ENCODE data around the gene ZBED6.

The ZBED6 gene

DNA sequence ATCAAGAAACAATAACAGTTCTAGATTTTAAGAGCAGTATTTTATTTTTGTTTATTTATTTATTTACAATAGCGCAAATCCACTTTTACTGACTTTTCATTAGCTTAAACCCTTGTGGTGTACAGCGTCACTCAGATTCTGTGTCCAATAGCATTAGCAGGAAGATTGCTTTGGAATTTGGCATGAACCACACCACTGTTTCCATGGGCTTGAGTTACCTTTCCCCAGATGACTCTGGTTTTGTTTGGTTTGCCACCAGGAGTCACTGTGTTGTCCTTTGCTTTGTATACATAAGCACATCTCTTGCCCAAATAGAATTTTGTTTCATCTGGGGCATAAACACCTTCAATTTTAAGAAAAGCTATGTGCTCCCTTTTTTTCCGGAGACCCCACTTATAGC is 40.1 kb downstream of the ZBED6 start:
- Histone ChIP-seq H3K9me3 (replicated peaks in 1 of 2; ENCODE audit: control insufficient read depth in 2 of 2, insufficient read depth in 1 of 2, low read depth in 1 of 2, low read length in 2 of 2) (peaks cover 1 to 4% of the 10 kb centered on the region in 2 donors), H2BK12ac (ENCODE audit: low read length) (no peak overlapping the region), H3K9ac (ENCODE audit: low read depth, low read length, poor library complexity) (no peak overlapping the region), H2BK5ac (ENCODE audit: low read length) (no peak overlapping the region), H3K14ac (ENCODE audit: low read length) (no peak overlapping the region), H3K36me3 (replicated peaks in 1 of 2; ENCODE audit: control insufficient read depth in 2 of 2, insufficient read depth in 2 of 2, low read length in 2 of 2) (peaks cover 15 to 97% of the 10 kb centered on the region in 2 donors), H3K4ac (ENCODE audit: low read length) (no peak overlapping the region), H3K27me3 (ENCODE audit: control insufficient read depth in 3 of 3, insufficient read depth in 3 of 3, low read depth in 1 of 3, low read length in 3 of 3) (no peaks in the 10 kb centered on the region), H3K18ac (ENCODE audit: low read length) (no peak overlapping the region), H3K23ac (ENCODE audit: low read depth, low read length, poor library complexity) (no peak overlapping the region), H3K4me1 (ENCODE audit: control insufficient read depth in 2 of 2, insufficient read depth in 1 of 2, low read depth in 1 of 2, low read length in 2 of 2) (no peaks in the 10 kb centered on the region), H3K4me3 (ENCODE audit: low read length in 2 of 2) (no peak overlapping the region), H4K91ac (ENCODE audit: low read depth, low read length, poor library complexity) (no peak overlapping the region), H2BK15ac (ENCODE audit: low read length) (no peak overlapping the region), H2AK5ac (ENCODE audit: low read depth, low read length) (no peak overlapping the region), H2AFZ (ENCODE audit: low read length) (no peak overlapping the region), H3K27ac (replicated peaks; ENCODE audit: low read length) (no peak overlapping the region), H3K4me2 (ENCODE audit: insufficient read depth, low read length, poor library complexity, severe bottlenecking) (no peak overlapping the region), H3K79me1 (ENCODE audit: low read depth, low read length) (no peaks in the 10 kb centered on the region), H4K8ac (ENCODE audit: low read depth, low read length) (no peak overlapping the region), H2BK120ac (ENCODE audit: low read depth, low read length) (no peak overlapping the region)
- no peak for DNase-seq (ENCODE audit: low spot score)
- no CpG with 5 or more reads among the region's 3 CpGs for WGBS, 2 donors (ENCODE audit: extremely low coverage in 2 of 2, insufficient read length in 2 of 2, insufficient replicate concordance in 1 of 2)

DNA sequence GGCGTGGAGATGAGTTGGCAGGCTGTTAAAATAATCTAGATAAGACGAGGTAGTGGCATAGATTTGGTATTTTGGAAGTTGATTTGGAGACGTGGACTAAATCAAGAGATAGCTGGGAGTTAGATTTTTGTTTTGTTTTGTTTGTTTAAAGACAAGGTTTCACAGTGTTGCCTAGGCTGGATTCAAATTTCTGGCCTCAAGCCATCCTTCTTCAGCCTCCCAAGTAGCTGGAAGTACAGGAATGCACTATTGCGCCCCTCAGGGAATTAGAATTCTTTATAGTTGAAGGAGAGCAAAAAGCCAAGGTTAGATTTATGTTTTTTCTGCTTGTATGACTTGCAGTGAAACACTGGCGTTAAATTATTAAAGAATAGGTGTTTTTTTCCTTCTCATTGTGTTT is 43.7 kb downstream of the ZBED6 start:
- Histone ChIP-seq H3K79me1 (ENCODE audit: low read depth, low read length) (peaks cover 1% of the 10 kb centered on the region), H2BK15ac (ENCODE audit: low read length) (no peak overlapping the region), H2BK12ac (ENCODE audit: low read length) (no peak overlapping the region), H2AK5ac (ENCODE audit: low read depth, low read length) (no peak overlapping the region), H3K9ac (ENCODE audit: low read depth, low read length, poor library complexity) (no peak overlapping the region), H3K18ac (ENCODE audit: low read length) (no peak overlapping the region), H2AFZ (ENCODE audit: low read length) (no peak overlapping the region), H3K27me3 (ENCODE audit: control insufficient read depth in 3 of 3, insufficient read depth in 3 of 3, low read depth in 1 of 3, low read length in 3 of 3) (no peaks in the 10 kb centered on the region), H3K4me2 (ENCODE audit: insufficient read depth, low read length, poor library complexity, severe bottlenecking) (no peak overlapping the region), H4K91ac (ENCODE audit: low read depth, low read length, poor library complexity) (no peak overlapping the region), H3K4me1 (ENCODE audit: control insufficient read depth in 2 of 2, insufficient read depth in 1 of 2, low read depth in 1 of 2, low read length in 2 of 2) (no peaks in the 10 kb centered on the region), H3K36me3 (replicated peaks in 1 of 2; ENCODE audit: control insufficient read depth in 2 of 2, insufficient read depth in 2 of 2, low read length in 2 of 2) (peaks cover 18 to 92% of the 10 kb centered on the region in 2 donors), H2BK5ac (ENCODE audit: low read length) (no peak overlapping the region), H3K9me3 (replicated peaks in 1 of 2; ENCODE audit: control insufficient read depth in 2 of 2, insufficient read depth in 1 of 2, low read depth in 1 of 2, low read length in 2 of 2) (peaks cover 1 to 4% of the 10 kb centered on the region in 2 donors), H3K4me3 (ENCODE audit: low read length in 2 of 2) (no peak overlapping the region), H3K27ac (replicated peaks; ENCODE audit: low read length) (no peak overlapping the region), H2BK120ac (ENCODE audit: low read depth, low read length) (no peak overlapping the region), H3K23ac (ENCODE audit: low read depth, low read length, poor library complexity) (no peak overlapping the region), H4K8ac (ENCODE audit: low read depth, low read length) (no peak overlapping the region), H3K14ac (ENCODE audit: low read length) (no peak overlapping the region), H3K4ac (ENCODE audit: low read length) (no peak overlapping the region)
- no peak for DNase-seq (ENCODE audit: low spot score)
- WGBS, 2 donors (ENCODE audit: extremely low coverage in 2 of 2, insufficient read length in 2 of 2, insufficient replicate concordance in 1 of 2) = 100% methylated on average over 2 of the region's 5 CpGs

DNA sequence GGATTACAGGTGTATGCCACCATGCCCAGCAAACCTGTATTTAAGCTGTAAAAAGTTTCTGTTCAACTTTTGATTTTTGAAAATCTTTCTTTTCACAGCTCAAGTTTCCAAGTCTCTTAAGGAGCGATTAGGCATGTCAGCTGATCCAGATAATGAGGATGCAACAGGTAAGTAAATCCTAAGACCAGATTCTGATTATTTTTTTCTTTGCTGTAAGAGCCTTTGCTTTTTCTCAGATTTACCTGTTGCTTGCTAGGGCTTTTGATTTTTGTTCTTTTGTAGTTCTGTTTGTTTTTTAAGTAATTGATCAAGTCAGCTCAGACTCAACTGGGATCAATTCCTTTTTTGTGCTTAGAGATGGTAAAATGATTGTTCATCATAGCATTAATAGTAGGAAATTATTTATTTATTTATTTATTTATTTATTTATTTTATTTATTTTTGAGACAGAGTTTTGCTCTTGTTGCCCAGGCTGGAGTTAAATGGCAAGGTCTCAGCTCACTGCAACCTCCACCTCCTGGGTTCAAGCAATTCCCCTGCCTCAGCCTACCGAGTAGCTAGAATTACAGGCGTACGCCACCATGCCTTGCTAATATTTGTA is 44.9 kb downstream of the ZBED6 start:
- Histone ChIP-seq H3K27ac (replicated peaks; ENCODE audit: low read length) (no peak overlapping the region), H3K4me2 (ENCODE audit: insufficient read depth, low read length, poor library complexity, severe bottlenecking) (no peak overlapping the region), H3K9ac (ENCODE audit: low read depth, low read length, poor library complexity) (no peak overlapping the region), H2BK120ac (ENCODE audit: low read depth, low read length) (no peak overlapping the region), H3K4me3 (ENCODE audit: low read length in 2 of 2) (no peak overlapping the region), H3K27me3 (ENCODE audit: control insufficient read depth in 3 of 3, insufficient read depth in 3 of 3, low read depth in 1 of 3, low read length in 3 of 3) (no peaks in the 10 kb centered on the region), H3K9me3 (replicated peaks in 1 of 2; ENCODE audit: control insufficient read depth in 2 of 2, insufficient read depth in 1 of 2, low read depth in 1 of 2, low read length in 2 of 2) (peaks cover 1 to 4% of the 10 kb centered on the region in 2 donors), H4K8ac (ENCODE audit: low read depth, low read length) (no peak overlapping the region), H3K14ac (ENCODE audit: low read length) (no peak overlapping the region), H2BK15ac (ENCODE audit: low read length) (no peak overlapping the region), H2AK5ac (ENCODE audit: low read depth, low read length) (no peak overlapping the region), H3K4me1 (ENCODE audit: control insufficient read depth in 2 of 2, insufficient read depth in 1 of 2, low read depth in 1 of 2, low read length in 2 of 2) (no peaks in the 10 kb centered on the region), H4K91ac (ENCODE audit: low read depth, low read length, poor library complexity) (no peak overlapping the region), H3K23ac (ENCODE audit: low read depth, low read length, poor library complexity) (no peak overlapping the region), H2BK5ac (ENCODE audit: low read length) (no peak overlapping the region), H3K4ac (ENCODE audit: low read length) (no peak overlapping the region), H2AFZ (ENCODE audit: low read length) (no peak overlapping the region), H3K36me3 (replicated peaks in 1 of 2; ENCODE audit: control insufficient read depth in 2 of 2, insufficient read depth in 2 of 2, low read length in 2 of 2) (peaks cover 18 to 92% of the 10 kb centered on the region in 2 donors), H2BK12ac (ENCODE audit: low read length) (no peak overlapping the region), H3K18ac (ENCODE audit: low read length) (no peak overlapping the region), H3K79me1 (ENCODE audit: low read depth, low read length) (peaks cover 1% of the 10 kb centered on the region)
- no CpG with 5 or more reads among the region's 4 CpGs for WGBS, 2 donors (ENCODE audit: extremely low coverage in 2 of 2, insufficient read length in 2 of 2, insufficient replicate concordance in 1 of 2)
- no peak for DNase-seq (ENCODE audit: low spot score)

DNA sequence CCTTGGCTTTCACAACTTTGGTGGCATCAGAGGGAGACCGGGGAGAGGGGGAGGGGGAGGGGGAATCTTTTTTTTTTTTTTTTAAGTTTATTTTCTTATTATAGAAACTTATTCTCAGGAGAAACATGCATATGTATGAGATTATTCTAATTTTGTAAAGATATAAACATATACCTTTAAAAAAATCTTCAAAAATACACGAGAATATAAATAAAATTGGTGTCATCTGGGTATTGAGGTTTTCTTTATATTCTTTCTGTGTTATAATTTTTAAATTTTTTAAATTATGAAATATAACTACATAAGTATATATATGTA is 47.1 kb downstream of the ZBED6 start:
- DNase-seq (ENCODE audit: low spot score) = no peak
- no peak overlapping the region for H3K9ac ChIP-seq (ENCODE audit: low read depth, low read length, poor library complexity)
- WGBS, 2 donors (ENCODE audit: extremely low coverage in 2 of 2, insufficient read length in 2 of 2, insufficient replicate concordance in 1 of 2) = no CpG with 5 or more reads among the region's 2 CpGs
- H3K18ac ChIP-seq (ENCODE audit: low read length) = no peak overlapping the region
- H3K27ac ChIP-seq (replicated peaks; ENCODE audit: low read length) = no peak overlapping the region
- no peak overlapping the region for H2BK5ac ChIP-seq (ENCODE audit: low read length)
- H2BK12ac ChIP-seq (ENCODE audit: low read length) = no peak overlapping the region
- H3K9me3 ChIP-seq (replicated peaks in 1 of 2; ENCODE audit: control insufficient read depth in 2 of 2, insufficient read depth in 1 of 2, low read depth in 1 of 2, low read length in 2 of 2) = peaks cover 1 to 4% of the 10 kb centered on the region in 2 donors
- peaks cover 3% of the 10 kb centered on the region for H3K79me1 ChIP-seq (ENCODE audit: low read depth, low read length)
- H3K4me3 ChIP-seq (ENCODE audit: low read length in 2 of 2) = no peak overlapping the region
- no peak overlapping the region for H2AK5ac ChIP-seq (ENCODE audit: low read depth, low read length)
- peaks cover 18 to 92% of the 10 kb centered on the region in 2 donors for H3K36me3 ChIP-seq (replicated peaks in 1 of 2; ENCODE audit: control insufficient read depth in 2 of 2, insufficient read depth in 2 of 2, low read length in 2 of 2)
- no peak overlapping the region for H3K23ac ChIP-seq (ENCODE audit: low read depth, low read length, poor library complexity)
- H2AFZ ChIP-seq (ENCODE audit: low read length) = no peak overlapping the region
- no peak overlapping the region for H2BK15ac ChIP-seq (ENCODE audit: low read length)
- no peak overlapping the region for H4K8ac ChIP-seq (ENCODE audit: low read depth, low read length)
- H3K14ac ChIP-seq (ENCODE audit: low read length) = no peak overlapping the region
- no peak overlapping the region for H3K4ac ChIP-seq (ENCODE audit: low read length)
- no peak overlapping the region for H2BK120ac ChIP-seq (ENCODE audit: low read depth, low read length)
- H3K27me3 ChIP-seq (ENCODE audit: control insufficient read depth in 3 of 3, insufficient read depth in 3 of 3, low read depth in 1 of 3, low read length in 3 of 3) = no peaks in the 10 kb centered on the region
- H3K4me2 ChIP-seq (ENCODE audit: insufficient read depth, low read length, poor library complexity, severe bottlenecking) = no peak overlapping the region
- H3K4me1 ChIP-seq (ENCODE audit: control insufficient read depth in 2 of 2, insufficient read depth in 1 of 2, low read depth in 1 of 2, low read length in 2 of 2) = no peaks in the 10 kb centered on the region
- H4K91ac ChIP-seq (ENCODE audit: low read depth, low read length, poor library complexity) = no peak overlapping the region
